Middle frontal gyrus (tissue), 1 donor: ENCODE results near the gene PRXL2B.

Experiments
- DNase-seq: peaks from one replicate; pipeline ENCODE4 v3.0.0-alpha.2; 2015; ENCODE audit warnings: low spot score; ENCODE audit errors: extremely low spot score

The PRXL2B gene

GRCh38 chr1:2597441-2598328 lies 11.1 kb downstream of the PRXL2B start:
- DNase-seq, result no peak

DNA sequence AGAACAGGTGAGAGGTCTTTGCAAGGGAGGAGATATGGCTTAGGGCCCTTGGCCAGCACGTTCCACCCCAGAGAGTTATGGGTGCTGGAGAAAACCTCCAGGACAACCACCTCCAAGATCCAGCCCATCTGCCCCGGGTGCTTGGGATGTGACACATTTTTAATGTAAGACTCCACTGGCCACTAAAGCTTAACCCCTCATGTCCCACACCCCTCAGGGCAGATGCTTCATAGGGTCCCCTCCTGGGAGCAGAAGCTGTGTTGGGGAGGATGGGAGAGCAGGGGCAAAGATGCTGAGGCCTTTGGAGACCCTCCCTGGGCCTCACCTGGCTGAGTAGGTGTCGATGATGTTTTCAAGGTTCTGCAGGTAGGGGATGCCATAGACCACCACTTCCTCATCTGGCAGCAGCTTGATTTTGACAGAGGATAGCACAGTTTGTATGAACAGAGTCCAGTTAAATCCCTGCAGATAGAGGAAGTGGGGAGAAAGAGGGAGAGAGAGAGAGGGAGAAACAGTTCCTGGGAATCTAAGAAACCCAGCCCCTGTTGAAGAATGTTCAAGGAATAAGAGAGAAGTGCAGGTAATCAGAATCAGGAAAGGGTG lies 11.9 kb downstream of the PRXL2B start:
- DNase-seq, result no peak

GRCh38 chr1:2601721-2602303 lies 15.2 kb downstream of the PRXL2B start:
- no peak for DNase-seq

- no peak for DNase-seq
Measured at GRCh38 chr1:2602311-2602835, 15.8 kb downstream of the PRXL2B start.

DNA sequence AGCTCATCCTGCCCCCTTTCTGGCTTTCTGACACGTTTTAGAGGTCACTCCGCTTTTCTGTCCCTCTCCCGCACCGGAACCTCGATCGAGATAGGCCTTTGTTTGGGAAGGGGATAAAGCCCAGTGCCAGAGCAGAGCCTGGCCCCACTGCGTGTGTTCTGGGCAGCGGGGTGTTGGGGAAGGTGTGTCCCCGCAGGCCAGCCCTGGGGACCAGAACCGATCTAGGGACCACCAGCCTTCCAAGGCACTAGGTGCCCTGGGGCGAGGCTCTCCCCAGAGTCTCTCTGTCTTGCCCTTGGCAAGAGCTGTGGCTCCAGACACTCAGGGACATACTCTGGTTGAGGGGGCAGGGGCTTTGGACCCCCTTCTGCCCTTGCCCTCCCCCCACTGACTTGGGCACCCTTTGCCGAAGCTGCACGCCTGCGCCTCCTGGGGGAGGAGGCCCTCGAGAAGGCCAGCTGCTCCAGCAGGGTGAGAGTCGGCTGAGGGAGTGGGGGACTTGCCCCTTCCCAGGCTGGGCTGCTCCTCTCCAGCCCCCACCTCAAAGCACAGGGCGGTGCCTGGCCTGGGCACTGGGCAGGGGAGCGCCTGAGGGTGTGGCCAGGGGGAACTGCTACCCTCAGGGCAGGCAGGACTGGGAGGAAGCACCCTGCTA lies 16.4 kb downstream of the PRXL2B start:
- no peak for DNase-seq

GRCh38 chr1:2603521-2604155 lies 17.1 kb downstream of the PRXL2B start:
- DNase-seq, result no peak

GRCh38 chr1:2604156-2604843 lies 17.7 kb downstream of the PRXL2B start:
- DNase-seq, result no peak

- DNase-seq, result no peak
Measured at GRCh38 chr1:2604844-2605508, 18.4 kb downstream of the PRXL2B start.

- no peak for DNase-seq
Measured at GRCh38 chr1:2605509-2606395, 19.2 kb downstream of the PRXL2B start.

DNA sequence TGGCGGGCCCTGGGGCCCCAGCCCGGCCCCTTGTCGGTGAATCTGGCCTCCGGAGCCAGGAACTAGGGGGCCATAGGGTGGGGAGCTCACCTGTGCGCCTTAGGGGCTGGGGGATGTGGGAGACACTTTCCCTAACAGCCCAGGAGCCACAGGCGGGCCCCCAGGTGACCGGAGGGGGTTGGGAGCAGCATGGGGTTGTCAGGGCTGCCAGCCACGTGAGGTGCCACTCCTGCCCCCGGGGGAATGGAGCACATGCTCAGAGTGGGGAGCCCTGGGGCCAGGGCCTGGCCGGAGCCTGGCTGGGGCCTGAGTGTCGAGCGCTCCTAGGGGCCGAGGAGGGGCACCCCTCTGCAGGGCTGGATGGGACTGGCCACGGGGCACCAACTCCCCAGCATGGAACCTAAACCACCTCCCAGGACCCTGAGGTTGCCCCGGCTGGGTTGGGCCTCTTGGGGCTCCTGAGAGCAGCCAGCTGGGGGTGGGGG lies 19.9 kb downstream of the PRXL2B start:
- no peak for DNase-seq

- no peak for DNase-seq
Measured at GRCh38 chr1:2606881-2607621, 20.5 kb downstream of the PRXL2B start.

DNA sequence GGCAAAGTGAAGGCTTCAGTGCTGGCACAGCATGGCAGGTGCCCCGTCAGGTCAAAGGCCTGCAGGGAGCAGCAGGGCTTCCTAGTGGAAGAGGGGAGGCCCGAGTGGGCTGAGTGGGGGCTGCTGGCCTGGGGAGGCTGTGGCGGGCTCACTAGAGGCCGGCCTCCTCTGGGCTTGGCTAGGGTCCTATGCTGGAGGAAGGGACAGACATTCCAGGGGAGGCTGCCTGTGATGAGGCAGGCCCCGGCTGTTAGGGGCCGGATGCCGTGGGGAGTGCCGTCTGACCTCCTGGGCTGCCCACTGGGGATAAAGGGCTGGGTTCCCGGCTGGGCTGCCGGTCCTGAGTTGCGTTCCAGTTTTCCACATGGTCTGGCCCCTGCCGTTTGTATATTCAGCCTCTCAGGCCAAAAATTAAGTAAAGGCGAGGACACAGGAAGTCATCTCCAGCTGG lies 21.1 kb downstream of the PRXL2B start:
- DNase-seq, result no peak

- no peak for DNase-seq
Measured at GRCh38 chr1:2609319-2610035, 22.9 kb downstream of the PRXL2B start.

DNA sequence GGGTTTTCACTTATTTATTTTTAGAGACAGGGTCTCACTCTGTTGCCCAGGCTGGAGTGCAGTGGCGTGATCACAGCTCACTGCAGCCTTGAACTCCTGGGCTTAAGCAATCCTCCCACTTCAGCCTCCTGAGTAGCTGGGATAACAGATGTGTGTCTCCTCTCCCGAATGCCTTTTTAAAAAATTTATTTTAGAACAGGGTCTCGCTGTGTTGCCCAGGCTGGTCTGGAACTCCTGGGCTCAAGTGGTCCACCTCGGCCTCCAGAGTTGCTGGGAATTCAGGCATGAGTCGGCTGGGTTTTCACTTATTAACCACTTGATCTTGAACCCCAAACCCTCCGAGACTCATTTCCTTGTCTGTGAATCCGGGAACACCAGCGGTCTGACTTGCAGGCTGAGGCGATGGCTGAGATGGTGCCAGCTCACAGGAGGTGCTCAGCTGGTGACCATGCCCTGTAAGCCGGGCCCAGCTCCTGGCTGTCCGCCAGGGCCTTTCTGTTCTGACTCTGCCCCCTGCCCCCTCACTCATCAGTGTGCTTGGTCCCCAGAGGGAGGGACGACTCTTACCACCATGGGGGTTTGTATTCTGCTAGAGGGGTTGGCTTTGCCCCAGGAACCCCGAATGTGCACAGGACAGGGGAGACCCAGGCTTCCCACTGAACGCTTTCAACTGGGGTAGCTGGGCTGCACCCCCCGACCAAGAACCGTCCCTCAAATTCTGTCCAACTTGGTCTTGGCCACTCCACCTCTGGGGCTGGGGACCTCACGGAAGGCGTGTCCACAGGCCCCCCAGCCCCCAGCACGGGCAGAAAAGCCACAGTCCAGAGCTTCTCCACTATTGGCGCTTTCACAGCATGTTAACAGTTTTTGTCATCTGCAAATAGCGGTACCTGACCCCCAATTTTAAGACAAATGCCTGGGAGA lies 23.7 kb downstream of the PRXL2B start:
- DNase-seq, result no peak

- no peak for DNase-seq
Measured at GRCh38 chr1:2611031-2611501, 24.5 kb downstream of the PRXL2B start.
